GM21447 (cell line): ENCODE measurements around the gene DGCR6L.
"Not testable (repeated sequence)": the region's sequence is repeated elsewhere in the genome, so short reads cannot be mapped to it uniquely, and the experiment has no call there.

ENCODE experiments used
- ATAC-seq: cut with Tn5 transposase; IDR thresholded peaks from one replicate; pipeline ENCODE4 v1.9.1; 2021; ENCODE audit not compliant: unreplicated experiment

DGCR6L gene

GRCh38 chr22:20277936-20278635 lies 41.8 kb downstream of the DGCR6L start:
- ATAC-seq: not testable (repeated sequence)

DNA sequence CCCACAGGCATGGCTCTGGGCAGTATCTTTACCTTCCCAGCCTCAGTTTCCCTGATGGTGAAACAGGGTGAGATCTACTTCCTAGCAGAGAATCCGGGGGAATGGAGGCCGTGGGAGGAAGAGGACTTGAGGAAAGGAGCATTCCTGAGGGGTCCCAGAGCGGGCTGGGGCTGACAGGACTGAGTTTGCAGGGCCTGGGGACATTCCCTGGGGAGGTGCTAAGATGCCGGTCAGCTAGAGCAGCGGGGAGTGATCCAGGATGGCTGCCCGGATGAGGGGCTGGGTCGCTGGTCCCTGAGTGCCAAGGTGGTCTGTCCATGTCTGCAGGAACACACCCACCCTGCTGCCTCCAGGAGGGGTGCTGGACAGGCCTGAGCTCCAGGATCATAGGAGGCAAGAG lies 43.4 kb downstream of the DGCR6L start:
- no peak for ATAC-seq

- no peak for ATAC-seq
Observed at GRCh38 chr22:20275836-20276235, 44.0 kb downstream of the DGCR6L start.

DNA sequence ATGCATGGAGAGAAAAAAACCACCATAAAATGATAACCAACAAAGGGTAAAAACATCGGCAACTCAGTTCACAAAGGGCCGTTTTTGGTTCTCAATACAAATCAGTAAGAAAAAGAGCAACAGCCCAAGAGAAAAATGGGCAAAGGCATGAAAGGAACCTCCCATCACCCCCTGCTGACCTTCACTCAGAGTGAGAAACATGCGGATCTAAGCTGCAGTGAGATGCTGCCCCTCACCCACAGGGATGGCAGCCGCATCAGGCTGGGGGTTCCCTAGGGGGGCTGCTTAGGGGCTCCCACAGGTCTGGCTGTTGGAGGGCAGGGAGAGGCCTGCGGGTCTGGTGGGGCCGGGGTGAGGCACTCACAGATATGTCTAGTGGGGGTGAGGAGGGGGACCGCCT lies 44.5 kb downstream of the DGCR6L start:
- not testable (repeated sequence) for ATAC-seq

DNA sequence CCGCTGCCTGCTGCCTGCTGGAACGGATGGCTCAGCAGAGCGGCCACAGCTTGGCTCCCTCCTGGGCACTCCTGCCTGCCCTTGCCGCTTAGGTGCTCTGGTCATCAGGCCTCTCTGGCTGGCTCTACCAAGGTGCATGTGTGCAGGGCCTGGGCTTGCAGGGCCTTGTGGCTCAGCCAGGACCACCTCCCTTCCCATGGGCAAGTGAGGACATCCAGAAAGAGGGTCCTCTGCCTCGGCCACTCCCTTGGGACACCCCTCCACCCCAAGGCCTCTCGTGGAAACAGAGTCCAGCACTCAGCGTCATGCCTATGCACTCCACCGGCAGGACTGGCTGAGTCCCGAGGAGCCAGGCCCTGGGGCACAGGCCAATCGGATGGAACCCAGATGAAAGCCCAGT lies 45.5 kb downstream of the DGCR6L start:
- ATAC-seq: not testable (repeated sequence)

DNA sequence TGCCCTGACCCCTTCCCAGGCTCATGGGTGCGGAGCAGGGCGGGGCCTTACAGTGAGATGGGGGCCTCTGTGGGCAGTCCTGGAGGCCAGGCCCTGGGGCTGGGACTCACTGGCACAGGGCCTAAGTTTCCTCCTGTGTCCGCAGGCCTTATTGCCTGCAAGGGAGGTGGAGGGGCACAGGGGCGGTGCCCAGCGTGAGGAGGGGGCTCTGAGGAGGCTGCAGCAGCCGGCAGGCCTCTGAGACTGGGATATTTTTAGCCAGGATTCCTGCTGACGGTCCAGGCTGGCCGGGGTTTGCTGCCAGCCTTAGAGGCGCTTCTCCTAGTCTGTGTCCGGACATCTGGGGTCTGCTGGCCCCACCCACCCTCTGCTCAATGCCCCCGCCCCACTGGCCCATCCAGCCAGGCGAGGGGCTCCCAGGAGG lies 46.1 kb downstream of the DGCR6L start:
- no peak for ATAC-seq

- no peak for ATAC-seq
Observed at GRCh38 chr22:20272700-20273099, 47.2 kb downstream of the DGCR6L start.

GRCh38 chr22:20272174-20272573 lies 47.7 kb downstream of the DGCR6L start:
- ATAC-seq: no peak

DNA sequence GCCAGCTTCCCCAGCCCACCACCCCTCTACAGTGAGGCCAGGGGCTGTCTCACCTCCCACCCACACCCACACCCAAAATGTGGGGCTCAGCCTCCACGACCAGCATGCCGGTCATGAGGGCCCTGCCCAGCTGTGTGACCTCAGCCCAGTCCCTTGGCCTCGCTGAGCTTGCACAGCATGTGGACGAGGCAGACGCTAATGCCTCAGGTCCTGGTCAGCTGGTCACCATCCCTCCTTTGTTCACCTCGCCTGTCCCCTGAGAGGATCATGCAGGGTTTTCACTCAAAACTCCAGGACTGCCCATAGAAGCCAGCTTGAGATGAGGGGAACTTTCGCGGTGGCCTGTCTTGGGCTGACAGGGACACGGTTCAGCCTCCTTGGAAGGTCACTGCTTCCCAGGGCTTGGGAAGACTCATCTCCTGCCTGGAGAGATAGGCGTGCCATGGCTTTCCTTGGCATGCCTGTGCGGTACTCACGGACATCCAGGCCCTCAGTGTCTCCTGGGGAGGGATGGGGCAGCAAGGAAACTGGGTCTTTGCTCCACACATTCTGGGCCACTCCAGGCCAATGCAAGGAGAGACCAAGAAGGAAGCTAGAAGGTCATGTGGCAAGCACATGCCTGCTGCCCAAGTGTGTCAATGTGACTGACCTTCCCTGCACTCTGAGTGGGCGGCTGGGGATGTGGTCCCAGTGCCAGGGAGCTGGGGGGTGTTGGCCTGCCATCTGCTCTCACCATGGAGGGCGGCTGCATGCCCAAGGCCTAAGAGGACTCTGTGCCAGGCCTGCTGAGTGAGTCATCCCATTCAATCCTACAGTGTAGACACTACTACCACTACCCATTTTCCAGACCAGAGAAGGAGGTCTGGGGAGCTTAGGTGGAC lies 48.5 kb downstream of the DGCR6L start:
- ATAC-seq: no peak

GRCh38 chr22:20270190-20271113 lies 49.4 kb downstream of the DGCR6L start:
- not testable (repeated sequence) for ATAC-seq

GRCh38 chr22:20269673-20270072 lies 50.2 kb downstream of the DGCR6L start:
- not testable (repeated sequence) for ATAC-seq

- ATAC-seq: not testable (repeated sequence)
Observed at GRCh38 chr22:20269201-20269600, 50.7 kb downstream of the DGCR6L start.

DNA sequence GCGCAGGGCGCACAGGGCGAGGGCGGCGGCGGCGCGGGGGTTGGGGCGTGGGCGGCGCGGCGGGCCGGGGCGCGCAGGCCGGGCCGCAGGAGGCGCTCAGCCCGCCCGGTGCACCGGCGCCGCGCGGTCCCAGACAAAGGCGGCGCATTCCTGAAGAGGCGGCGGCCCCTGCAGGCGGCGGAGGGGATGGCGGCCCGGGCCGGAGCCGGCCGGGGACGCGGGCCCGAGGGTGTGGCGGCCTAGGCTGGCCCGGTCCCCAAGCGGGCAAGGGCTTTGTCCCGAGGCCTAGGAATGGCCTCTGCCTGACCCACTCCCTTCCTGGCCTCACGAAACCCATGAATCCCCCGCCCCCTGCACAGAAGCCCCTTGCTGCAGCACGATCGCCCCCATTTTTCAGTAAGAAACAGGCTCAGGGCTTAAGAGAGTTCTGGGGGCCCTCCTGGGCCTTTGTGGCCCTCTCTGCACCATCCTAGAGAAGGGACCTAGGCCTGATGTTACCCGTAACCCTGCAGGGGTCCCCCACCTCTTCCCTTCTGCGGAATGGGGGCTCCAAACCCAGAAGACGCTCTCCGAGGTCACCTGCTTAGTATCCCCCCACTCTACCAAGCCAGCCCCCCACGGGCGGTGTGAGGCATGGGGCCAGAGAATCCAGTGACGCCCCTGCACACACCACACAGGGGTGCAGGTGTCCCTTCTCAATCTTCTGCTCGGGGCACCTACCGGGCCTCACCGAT lies 51.4 kb downstream of the DGCR6L start, which contains the start of gene RTN4R:
RTN4R (minus strand) TSS at position 40 of the 734 bp plus-strand sequence. CDS start 226 bp downstream, outside the sequence.
- ATAC-seq: no peak

GRCh38 chr22:20267441-20268278 lies 52.2 kb downstream of the DGCR6L start:
- no peak for ATAC-seq

DNA sequence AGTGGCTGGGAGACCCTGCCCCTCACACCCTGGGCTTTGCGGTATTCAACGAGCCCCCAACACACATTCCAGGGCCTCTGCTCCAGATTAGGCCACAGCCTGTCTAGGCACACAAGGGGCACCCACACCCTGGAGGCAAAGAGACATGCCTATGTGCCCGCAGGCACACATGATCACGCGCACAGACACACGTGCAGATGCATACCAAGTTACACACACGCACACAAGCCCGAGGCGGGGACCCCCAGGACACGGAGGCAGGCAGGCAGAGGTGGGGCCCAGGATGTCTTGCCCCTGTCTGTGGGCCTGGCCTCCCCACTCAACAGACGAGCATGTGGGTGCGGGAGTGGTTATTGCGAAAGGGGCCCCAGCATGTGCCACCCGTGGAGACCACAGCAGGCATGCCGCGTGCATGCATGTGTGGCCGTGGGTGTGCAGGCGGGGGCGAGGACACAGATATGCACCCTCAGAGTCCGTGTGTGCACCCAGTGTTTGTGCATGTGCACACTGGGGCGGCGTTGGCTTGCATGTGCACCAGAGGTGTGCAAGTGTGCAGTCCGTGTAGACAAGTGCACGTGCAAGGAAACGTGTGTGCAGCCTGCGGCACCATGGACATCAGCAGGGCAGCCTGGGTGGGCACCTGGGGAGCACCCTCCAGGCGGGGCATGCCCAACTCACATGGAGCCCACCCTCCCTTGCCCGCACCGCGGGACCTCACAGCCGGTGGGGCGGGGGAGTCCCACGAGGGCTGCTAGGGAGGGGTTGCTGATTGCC lies 53.0 kb downstream of the DGCR6L start:
- not testable (repeated sequence) for ATAC-seq

- ATAC-seq: not testable (repeated sequence)
Observed at GRCh38 chr22:20265772-20266666, 53.8 kb downstream of the DGCR6L start.

DNA sequence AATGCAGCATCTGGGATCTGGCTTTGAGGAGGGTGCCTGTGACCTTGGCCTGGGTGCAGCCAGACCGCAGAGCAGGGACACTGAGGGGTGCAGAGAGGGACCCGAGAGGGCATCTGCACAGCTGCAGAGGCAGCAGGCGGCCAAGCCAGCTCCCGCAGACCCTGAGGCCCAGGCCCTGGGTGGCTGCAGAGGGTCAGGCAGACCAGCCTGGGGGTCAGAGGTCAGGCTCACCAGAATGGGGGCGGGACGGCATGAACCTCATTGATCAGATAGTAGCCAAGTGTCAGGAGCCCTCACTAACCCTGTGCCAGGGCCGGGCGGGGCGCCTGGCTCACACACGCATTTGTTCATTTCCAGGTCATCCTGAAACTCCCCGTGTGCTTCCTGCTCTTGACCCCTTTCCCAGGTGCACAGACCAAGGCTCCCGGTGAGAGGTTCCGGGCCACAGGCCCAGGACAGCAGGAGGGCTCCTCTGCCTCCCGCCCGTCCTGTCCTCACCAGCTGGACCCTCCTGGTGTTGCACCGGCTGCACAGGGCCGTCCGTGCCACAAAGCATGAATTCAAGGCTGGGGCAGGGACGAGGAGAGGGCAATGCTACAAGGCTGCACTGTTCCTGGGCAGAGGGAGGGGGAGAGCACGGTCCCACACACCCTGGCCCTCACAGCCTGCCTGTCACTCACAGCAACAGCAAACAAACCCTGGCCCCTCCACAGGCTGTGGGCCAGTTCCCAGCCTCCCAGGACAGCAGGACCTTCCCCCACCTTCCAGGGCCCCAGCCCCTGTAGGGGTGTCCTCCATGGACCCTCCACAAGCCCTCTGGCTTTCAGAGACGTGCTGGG lies 55.0 kb downstream of the DGCR6L start:
- no peak for ATAC-seq
